CD14-positive monocyte (primary cell): ENCODE data around the gene TMEM271. TPM values are rescaled to one million over a fixed set of nuclear protein-coding genes. Genes with fewer than 3 reads are reported as not detected.

Source experiments
- DNase-seq, 3 donors: peaks; one replicate each; pipeline ENCODE4 v3.0.0-alpha.2; 2011 to 2022
- H2AFZ ChIP-seq: 2 replicates; pipeline ENCODE4 v1.6.0; 2012; ENCODE audit warnings: mild to moderate bottlenecking, low read depth, low read length, inconsistent platforms; ENCODE audit not compliant: insufficient read depth, poor library complexity, severe bottlenecking
- H3K27ac ChIP-seq, 2 donors: 1 replicate in 1 of 2; 2 replicates in 1 of 2; pipeline ENCODE4 v1.5.1; 2012 to 2013; ENCODE audit warnings: low read length in 2 of 2, control low read depth in 1 of 2, inconsistent platforms in 1 of 2, low read depth in 1 of 2, mild to moderate bottlenecking in 1 of 2
- H3K27me3 ChIP-seq, 2 donors: one replicate each; pipeline versions ENCODE4 v1.6.0 to v1.6.1; 2011 to 2013; ENCODE audit warnings: low read length in 2 of 2; ENCODE audit not compliant: control insufficient read depth in 2 of 2, insufficient read depth in 2 of 2
- H3K36me3 ChIP-seq, 2 donors: replicated peaks in 1 of 2; 1 replicate in 1 of 2; 2 replicates in 1 of 2; pipeline versions ENCODE4 v1.5.1 to v1.6.1; 2012 to 2013; ENCODE audit warnings: low read length in 2 of 2, control low read depth in 1 of 2, inconsistent platforms in 1 of 2, mild to moderate bottlenecking in 1 of 2; ENCODE audit not compliant: insufficient read depth in 2 of 2, control insufficient read depth in 1 of 2
- H3K4me1 ChIP-seq, 2 donors: 1 replicate in 1 of 2; 2 replicates in 1 of 2; pipeline versions ENCODE4 v1.5.1 to v1.6.1; 2012 to 2013; ENCODE audit warnings: low read length in 2 of 2, control low read depth in 1 of 2, inconsistent platforms in 1 of 2, mild to moderate bottlenecking in 1 of 2, moderate library complexity in 1 of 2; ENCODE audit not compliant: insufficient read depth in 2 of 2, control insufficient read depth in 1 of 2
- H3K4me2 ChIP-seq: replicated peaks from 2 replicates; pipeline ENCODE3; 2012; ENCODE audit warnings: low read length, moderate library complexity, mild to moderate bottlenecking; ENCODE audit not compliant: poor library complexity, severe bottlenecking; ENCODE audit errors: extremely low read depth
- H3K4me3 ChIP-seq, 3 experiments: fragments of 200-600 bp in 1 of 3; sonication (generic) in 1 of 3; replicated peaks in 1 of 3; 1 replicate in 2 of 3; 2 replicates in 1 of 3; pipeline ENCODE4 v1.5.1; 2011 to 2013; ENCODE audit warnings: low read length in 3 of 3, mild to moderate bottlenecking in 3 of 3, control low read depth in 2 of 3, low read depth in 2 of 3, inconsistent platforms in 1 of 3, moderate library complexity in 1 of 3
- H3K79me2 ChIP-seq: 2 replicates; pipeline ENCODE4 v1.6.0; 2012; ENCODE audit warnings: mild to moderate bottlenecking, control low read depth, inconsistent platforms, low read length, moderate library complexity; ENCODE audit not compliant: insufficient read depth
- H3K9ac ChIP-seq: 2 replicates; pipeline ENCODE4 v1.6.0; 2017; ENCODE audit warnings: low read length, mild to moderate bottlenecking; ENCODE audit not compliant: insufficient read depth, poor library complexity, severe bottlenecking
- H3K9me3 ChIP-seq, 2 donors: replicated peaks in 1 of 2; 1 replicate in 1 of 2; 2 replicates in 1 of 2; pipeline versions ENCODE4 v1.5.1 to v1.6.1; 2012 to 2013; ENCODE audit warnings: low read length in 2 of 2, control low read depth in 1 of 2; ENCODE audit not compliant: control insufficient read depth in 1 of 2, insufficient read depth in 1 of 2
- H4K20me1 ChIP-seq: 2 replicates; pipeline ENCODE4 v1.6.0; 2012; ENCODE audit warnings: mild to moderate bottlenecking, low read length, control low read depth, moderate library complexity; ENCODE audit not compliant: insufficient read depth
- H3K27ac Mint-ChIP-seq, 7 donors: one replicate each; pipeline ENCODE4 v1.8.0; 2020; ENCODE audit warnings: mild to moderate bottlenecking in 7 of 7, mixed read lengths in 7 of 7, moderate library complexity in 6 of 7, inconsistent platforms in 2 of 7
- H3K27me3 Mint-ChIP-seq, 3 donors: one replicate each; pipeline ENCODE4 v1.8.0; 2021 to 2022; ENCODE audit warnings: low read depth in 3 of 3, mild to moderate bottlenecking in 3 of 3, mixed read lengths in 3 of 3, moderate library complexity in 3 of 3, inconsistent platforms in 1 of 3
- H3K36me3 Mint-ChIP-seq, 2 donors: one replicate each; pipeline ENCODE4 v1.8.0; 2020; ENCODE audit warnings: mixed read lengths in 2 of 2, inconsistent platforms in 1 of 2, mild to moderate bottlenecking in 1 of 2
- H3K4me1 Mint-ChIP-seq: one replicate; pipeline ENCODE4 v1.8.0; 2020; ENCODE audit warnings: mild to moderate bottlenecking, mixed read lengths
- H3K4me3 Mint-ChIP-seq, 2 donors: one replicate each; pipeline ENCODE4 v1.8.0; 2020; ENCODE audit warnings: mild to moderate bottlenecking in 2 of 2, mixed read lengths in 2 of 2, moderate library complexity in 1 of 2
- H3K9me3 Mint-ChIP-seq, 7 donors: one replicate each; pipeline ENCODE4 v1.8.0; 2020 to 2022; ENCODE audit warnings: mixed read lengths in 7 of 7, mild to moderate bottlenecking in 6 of 7, moderate library complexity in 6 of 7, inconsistent platforms in 2 of 7
- WGBS: methylation state at CpG from one replicate; pipeline ENCODE4 v1.1.5; 2013; ENCODE audit warnings: missing lambda C conversion rate; ENCODE audit not compliant: insufficient coverage; 5-methylcytosine and 5-hydroxymethylcytosine counted together
- intact Hi-C, 2 donors: fragments of 100-400 bp; cut with micrococcal nuclease; formaldehyde crosslinking; loops; one replicate each; pipeline versions ENCODE4 v1.15.0 to v1.15.1; 2023
- polyA plus RNA-seq, 3 donors: library from polyadenylated mRNA; depleted of rRNA in 1 of 3; unstranded in 2 of 3; stranded (reverse) in 1 of 3; fragments of 300-500 nt in 2 of 3; fragments of >200 nt in 1 of 3; fragmentation: Illumina TruSeq in 2 of 3; gene quantifications; 1 replicate in 2 of 3; 2 replicates in 1 of 3; pipeline ENCODE4 v1.2.3, GENCODE V29; 2012 to 2021
- TF ChIP-seq, protein P1 (sequence below): fragments of 200-600 bp; IDR thresholded peaks from one replicate; pipeline ENCODE4 v1.8.0; 2022; ENCODE audit warnings: antibody characterized with exemption, mild to moderate bottlenecking

Gene TMEM271
- polyA plus RNA-seq, 3 donors, result not detected

GRCh38 chr4:548976-549375 is 27.1 kb downstream of the TMEM271 start:
- Histone ChIP-seq H3K79me2 (no peaks in the 10 kb centered on the region), H3K27me3 (no peaks in the 10 kb centered on the region), H3K4me1 (no peaks in the 10 kb centered on the region), H2AFZ (no peak overlapping the region), H3K36me3 (no peaks in the 10 kb centered on the region), H3K4me3 (no peak overlapping the region), H4K20me1 (no peaks in the 10 kb centered on the region), H3K9ac (no peak overlapping the region), H3K4me2 (no peak overlapping the region), H3K9me3 (peaks cover 21 to 26% of the 10 kb centered on the region in 2 donors), H3K27ac (no peak overlapping the region)
- no peak for DNase-seq
- Mint-ChIP-seq H3K4me1 (no peaks in the 10 kb centered on the region), H3K27ac (no peak overlapping the region), H3K4me3 (no peak overlapping the region), H3K27me3 (peaks cover 0 to 4% (median 2%) of the 10 kb centered on the region in 3 donors), H3K36me3 (no peaks in the 10 kb centered on the region), H3K9me3 (peaks cover 13 to 44% (median 35%) of the 10 kb centered on the region in 7 donors)
- TF ChIP-seq, protein P1, sequence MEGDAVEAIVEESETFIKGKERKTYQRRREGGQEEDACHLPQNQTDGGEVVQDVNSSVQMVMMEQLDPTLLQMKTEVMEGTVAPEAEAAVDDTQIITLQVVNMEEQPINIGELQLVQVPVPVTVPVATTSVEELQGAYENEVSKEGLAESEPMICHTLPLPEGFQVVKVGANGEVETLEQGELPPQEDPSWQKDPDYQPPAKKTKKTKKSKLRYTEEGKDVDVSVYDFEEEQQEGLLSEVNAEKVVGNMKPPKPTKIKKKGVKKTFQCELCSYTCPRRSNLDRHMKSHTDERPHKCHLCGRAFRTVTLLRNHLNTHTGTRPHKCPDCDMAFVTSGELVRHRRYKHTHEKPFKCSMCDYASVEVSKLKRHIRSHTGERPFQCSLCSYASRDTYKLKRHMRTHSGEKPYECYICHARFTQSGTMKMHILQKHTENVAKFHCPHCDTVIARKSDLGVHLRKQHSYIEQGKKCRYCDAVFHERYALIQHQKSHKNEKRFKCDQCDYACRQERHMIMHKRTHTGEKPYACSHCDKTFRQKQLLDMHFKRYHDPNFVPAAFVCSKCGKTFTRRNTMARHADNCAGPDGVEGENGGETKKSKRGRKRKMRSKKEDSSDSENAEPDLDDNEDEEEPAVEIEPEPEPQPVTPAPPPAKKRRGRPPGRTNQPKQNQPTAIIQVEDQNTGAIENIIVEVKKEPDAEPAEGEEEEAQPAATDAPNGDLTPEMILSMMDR, result no peak
- intact Hi-C loops, result no loop called here
- whole genome bisulfite sequencing, result 60% methylated on average over 1 of the region's 8 CpGs

GRCh38 chr4:545612-546011 is 30.5 kb downstream of the TMEM271 start:
- Mint-ChIP-seq H3K9me3 (peaks cover 12 to 38% (median 30%) of the 10 kb centered on the region in 7 donors), H3K4me3 (no peak overlapping the region), H3K4me1 (no peaks in the 10 kb centered on the region), H3K27me3 (peaks cover 0 to 4% (median 2%) of the 10 kb centered on the region in 3 donors), H3K27ac (no peak overlapping the region), H3K36me3 (no peaks in the 10 kb centered on the region)
- DNase-seq, result no peak
- TF ChIP-seq, protein P1, result no peak
- no peaks in the 10 kb centered on the region for H4K20me1 ChIP-seq
- H3K79me2 ChIP-seq, result no peaks in the 10 kb centered on the region
- H3K4me3 ChIP-seq, result no peak overlapping the region
- H3K4me2 ChIP-seq, result no peak overlapping the region
- intact Hi-C loops, result no loop called here
- no peaks in the 10 kb centered on the region for H3K36me3 ChIP-seq
- no peak overlapping the region for H3K9ac ChIP-seq
- H3K27ac ChIP-seq, result no peak overlapping the region
- no peaks in the 10 kb centered on the region for H3K4me1 ChIP-seq
- H2AFZ ChIP-seq, result no peak overlapping the region
- H3K27me3 ChIP-seq, result no peaks in the 10 kb centered on the region
- WGBS, result 95% methylated on average over 2 of the region's 5 CpGs
- peaks cover 11 to 21% of the 10 kb centered on the region in 2 donors for H3K9me3 ChIP-seq
